Neutrophil (primary cell): Measurements from ENCODE around the gene CD300H.

Experiments used
- H3K27ac ChIP-seq: fragments of 200-600 bp; sonication (generic); 2 replicates; pipeline ENCODE4 v1.5.1; 2016; ENCODE audit warnings: mild to moderate bottlenecking, moderate library complexity
- H3K27me3 ChIP-seq: fragments of 200-600 bp; sonication (generic); 2 replicates; pipeline ENCODE4 v1.6.0; 2016; ENCODE audit warnings: mild to moderate bottlenecking
- H3K36me3 ChIP-seq: fragments of 200-600 bp; sonication (generic); 2 replicates; pipeline ENCODE4 v1.5.1; 2017
- H3K4me1 ChIP-seq, 2 experiments: fragments of 200-600 bp in 1 of 2; sonication (generic) in 1 of 2; 1 replicate in 1 of 2; 2 replicates in 1 of 2; pipeline versions ENCODE4 v1.5.1 to v1.6.1; 2013 to 2016; ENCODE audit warnings: low read depth in 1 of 2, low read length in 1 of 2, mild to moderate bottlenecking in 1 of 2, moderate library complexity in 1 of 2; ENCODE audit not compliant: control insufficient read depth in 1 of 2, insufficient read depth in 1 of 2
- H3K4me3 ChIP-seq, 2 experiments: fragments of 200-600 bp in 1 of 2; sonication (generic) in 1 of 2; 1 replicate in 1 of 2; 2 replicates in 1 of 2; pipeline ENCODE4 v1.5.1; 2013 to 2016; ENCODE audit warnings: low read depth in 1 of 2, low read length in 1 of 2, mild to moderate bottlenecking in 1 of 2, moderate library complexity in 1 of 2
- H3K9me3 ChIP-seq: fragments of 200-600 bp; sonication (generic); 2 replicates; pipeline ENCODE4 v1.5.1; 2016
- CTCF ChIP-seq: fragments of 200-600 bp; sonication (generic); IDR thresholded peaks from 2 replicates; pipeline ENCODE4 v1.5.1; 2016; ENCODE audit warnings: antibody characterized with exemption

The CD300H gene

GRCh38 chr17:74513987-74514631, 53.2 kb downstream of the CD300H start:
- Histone ChIP-seq H3K4me3 (no peak overlapping the region), H3K9me3 (no peaks in the 10 kb centered on the region), H3K27ac (peak overlapping the region; percentile 78), H3K27me3 (no peaks in the 10 kb centered on the region), H3K36me3 (no peaks in the 10 kb centered on the region), H3K4me1 (peaks cover 15 to 23% of the 10 kb centered on the region in 2 experiments)
- no peak for TF ChIP-seq CTCF

DNA sequence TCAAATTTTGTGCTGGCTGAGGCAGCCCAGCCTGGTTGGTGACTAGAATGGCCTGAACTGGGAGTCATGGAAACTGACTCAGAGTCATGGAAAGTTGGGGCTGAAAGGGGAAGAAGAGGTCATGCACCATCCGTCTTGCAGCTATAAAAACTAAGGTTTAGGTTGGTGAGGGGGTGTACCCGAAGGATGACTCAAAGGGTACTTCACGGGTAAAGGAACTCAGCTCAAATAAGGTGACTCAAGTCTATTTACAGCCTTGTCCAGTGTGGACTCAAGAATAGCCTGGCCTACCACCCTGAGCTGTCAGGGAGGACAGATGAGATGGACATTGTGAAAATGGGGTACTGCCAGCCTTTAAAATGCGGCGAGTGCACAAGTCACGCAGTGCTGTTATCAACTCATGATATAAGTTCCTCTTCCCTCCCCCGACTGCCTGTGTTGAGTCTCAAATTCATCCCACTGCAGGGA, 54.7 kb downstream of the CD300H start:
- TF ChIP-seq CTCF, result no peak
- H3K27ac ChIP-seq, result peak overlapping the region; percentile 64

GRCh38 chr17:74512036-74512435, 55.3 kb downstream of the CD300H start:
- no peak for TF ChIP-seq CTCF
- H3K9me3 ChIP-seq, result no peaks in the 10 kb centered on the region
- peak overlapping the region; percentile 64 for H3K27ac ChIP-seq

More for the DNA sequence above, 54.7 kb downstream of the CD300H start:
- Histone ChIP-seq H3K27me3 (no peaks in the 10 kb centered on the region), H3K4me3 (no peak overlapping the region), H3K9me3 (no peaks in the 10 kb centered on the region), H3K4me1 (peaks cover 14 to 15% of the 10 kb centered on the region in 2 experiments), H3K36me3 (no peaks in the 10 kb centered on the region)

More at GRCh38 chr17:74512036-74512435, 55.3 kb downstream of the CD300H start:
- Histone ChIP-seq H3K4me3 (no peak overlapping the region), H3K27me3 (no peaks in the 10 kb centered on the region), H3K4me1 (peaks cover 14 to 15% of the 10 kb centered on the region in 2 experiments), H3K36me3 (no peaks in the 10 kb centered on the region)
